HepG2 (cell line): ENCODE data around the gene FER1L5. TPM values are rescaled to one million over a fixed set of nuclear protein-coding genes. Genes with fewer than 3 reads are reported as not detected.

Source experiments
- AGO2 ChIP-seq: fragments of 200-400 bp; formaldehyde crosslinking; optimal IDR thresholded peaks from 2 replicates; pipeline ENCODE3; 2017; ENCODE audit warnings: mild to moderate bottlenecking, low read depth, low read length, moderate library complexity
- CC2D1A ChIP-seq: sonication (generic); formaldehyde crosslinking; IDR thresholded peaks from 2 replicates; pipeline ENCODE4 v1.8.1; 2023; ENCODE audit warnings: mild to moderate bottlenecking, missing genetic modification reagents
- CEBPG ChIP-seq: IDR thresholded peaks from 2 replicates; pipeline ENCODE4 v1.6.1; 2016
- CTCF ChIP-seq: sonication (generic); formaldehyde crosslinking; IDR thresholded peaks from 2 replicates; pipeline ENCODE4 v1.5.0; 2020; ENCODE audit warnings: mild to moderate bottlenecking, missing genetic modification reagents, moderate library complexity
- DDIT3 ChIP-seq: sonication (generic); formaldehyde crosslinking; IDR thresholded peaks from 2 replicates; pipeline ENCODE4 v1.4.0; 2020; ENCODE audit warnings: mild to moderate bottlenecking, missing genetic modification reagents
- DNMT1 ChIP-seq: sonication (generic); formaldehyde crosslinking; IDR thresholded peaks from 2 replicates; pipeline ENCODE4 v1.5.1; 2020; ENCODE audit warnings: mild to moderate bottlenecking, missing genetic modification reagents
- HMG20A ChIP-seq: IDR thresholded peaks from 2 replicates; pipeline ENCODE4 v1.6.1; 2016; ENCODE audit warnings: borderline replicate concordance
- HNRNPUL1 ChIP-seq: fragments of 200-400 bp; formaldehyde crosslinking; IDR thresholded peaks from 2 replicates; pipeline ENCODE4 v1.6.1; 2017; ENCODE audit warnings: low read depth, mild to moderate bottlenecking, low read length, moderate library complexity
- KDM5A ChIP-seq: fragments of 200-600 bp; sonication (generic); IDR thresholded peaks from 2 replicates; pipeline ENCODE4 v1.7.0; 2018; ENCODE audit warnings: antibody characterized with exemption, mild to moderate bottlenecking, low read length, borderline replicate concordance
- KDM5B ChIP-seq: sonication (generic); formaldehyde crosslinking; IDR thresholded peaks from 2 replicates; pipeline ENCODE4 v1.4.0; 2020; ENCODE audit warnings: missing genetic modification reagents, mild to moderate bottlenecking, borderline replicate concordance
- KLF6 ChIP-seq: IDR thresholded peaks from 2 replicates; pipeline ENCODE4 v1.8.0; 2016; ENCODE audit warnings: missing biosample characterization, missing genetic modification reagents
- MATR3 ChIP-seq: sonication (generic); formaldehyde crosslinking; IDR thresholded peaks from 2 replicates; pipeline ENCODE4 v1.4.0; 2020; ENCODE audit warnings: missing genetic modification reagents
- MIER2 ChIP-seq: IDR thresholded peaks from 2 replicates; pipeline ENCODE4 v1.6.1; 2016; ENCODE audit warnings: missing biosample characterization, missing genetic modification reagents
- MXD4 ChIP-seq: IDR thresholded peaks from 2 replicates; pipeline ENCODE4 v1.6.1; 2016; ENCODE audit warnings: mild to moderate bottlenecking, missing biosample characterization, missing genetic modification reagents
- RBM39 ChIP-seq: fragments of 200-400 bp; formaldehyde crosslinking; IDR thresholded peaks from one replicate; pipeline ENCODE4 v1.6.1; 2018; ENCODE audit warnings: antibody characterized with exemption, mild to moderate bottlenecking, low read depth, low read length; ENCODE audit not compliant: poor library complexity, severe bottlenecking
- REST ChIP-seq, 2 experiments: IDR thresholded peaks; 2 replicates each; pipeline ENCODE4 v1.6.1; 2011 to 2012; ENCODE audit warnings: low read length in 2 of 2, borderline replicate concordance in 1 of 2, low read depth in 1 of 2, mild to moderate bottlenecking in 1 of 2, moderate library complexity in 1 of 2
- RFX3 ChIP-seq: IDR thresholded peaks from 2 replicates; pipeline ENCODE4 v1.6.1; 2016; ENCODE audit warnings: missing biosample characterization, missing genetic modification reagents
- SIN3B ChIP-seq: fragments of 150-350 bp; IDR thresholded peaks from 2 replicates; pipeline ENCODE4 v1.6.1; 2014; ENCODE audit warnings: low read length
- TAF1 ChIP-seq: sonication (generic); formaldehyde crosslinking; IDR thresholded peaks from 2 replicates; pipeline ENCODE4 v1.4.0; 2020; ENCODE audit warnings: missing genetic modification reagents
- TBX3 ChIP-seq: fragments of 450-650 bp; IDR thresholded peaks from 2 replicates; pipeline ENCODE4 v1.6.1; 2017; ENCODE audit warnings: antibody characterized with exemption, mild to moderate bottlenecking, inconsistent platforms, borderline replicate concordance
- U2AF1 ChIP-seq: fragments of 200-400 bp; formaldehyde crosslinking; optimal IDR thresholded peaks from 2 replicates; pipeline ENCODE3; 2017; ENCODE audit warnings: mild to moderate bottlenecking, low read depth, low read length
- ZFP1 ChIP-seq: IDR thresholded peaks from 2 replicates; pipeline ENCODE4 v1.6.1; 2016
- ZMYM4 ChIP-seq: sonication (generic); formaldehyde crosslinking; IDR thresholded peaks from 2 replicates; pipeline ENCODE4 v1.8.1; 2023; ENCODE audit warnings: mild to moderate bottlenecking, missing genetic modification reagents
- ZNF513 ChIP-seq: sonication (generic); formaldehyde crosslinking; conservative IDR thresholded peaks from 2 replicates; pipeline ENCODE4 v1.5.0; 2020; ENCODE audit warnings: missing genetic modification reagents
- polyA plus RNA-seq, 8 experiments: library from polyadenylated mRNA; depleted of rRNA in 3 of 8; stranded (reverse) in 7 of 8; unstranded in 1 of 8; fragments of >200 nt; fragmentation: Illumina TruSeq in 4 of 8; extraction: Trizol in 4 of 8; gene quantifications; 2 replicates each; pipeline versions ENCODE4 v1.2.1 to v1.2.3, GENCODE V29; 2011 to 2016; ENCODE audit warnings: low read depth in 4 of 8, missing spikeins in 1 of 8, mixed read lengths in 1 of 8; ENCODE audit not compliant: insufficient read depth in 1 of 8
- total RNA-seq, 5 experiments: library from RNA; depleted of rRNA; stranded (reverse); fragments of >200 nt; fragmentation: Illumina TruSeq; extraction: Trizol; gene quantifications; 2 replicates each; pipeline ENCODE4 v1.2.3, GENCODE V29; 2016; ENCODE audit warnings: low read depth in 1 of 5

Gene FER1L5
- total and polyA plus RNA-seq, 2 of the 13 experiments (the other 11 are each of a cell fraction or from before 2014, with no cell fraction given): 0.02 to 0.08 TPM

- peak; percentile 81; the same call in 1 of the 2 replicates for TF ChIP-seq HMG20A (CRISPR knock-in tag)
- TF ChIP-seq CTCF (CRISPR knock-in tag): no peak; the same call in 1 of the 2 replicates
- TF ChIP-seq TBX3: no peak
- TF ChIP-seq ZMYM4: peak; percentile 86
- peak; percentile 93 for TF ChIP-seq CEBPG (CRISPR knock-in tag)
- TF ChIP-seq CC2D1A (CRISPR knock-in tag): no peak
- no peak for TF ChIP-seq ZNF513 (CRISPR knock-in tag)
- no peak; the same call in 1 of the 2 replicates for TF ChIP-seq KDM5B
- TF ChIP-seq HNRNPUL1: no peak
- no peak for TF ChIP-seq MIER2 (CRISPR knock-in tag)
- TF ChIP-seq DDIT3 (CRISPR knock-in tag): no peak
- TF ChIP-seq SIN3B: no peak
- TF ChIP-seq KLF6 (CRISPR knock-in tag): no peak
- TF ChIP-seq RFX3: no peak
- no peak for TF ChIP-seq AGO2
- no peak for TF ChIP-seq RBM39
- peak in 1 of 2 experiments; percentile 69; a peak in 1 of 4 replicates for TF ChIP-seq REST (IDR thresholded peaks at IDR 0.05; ENCODE audit: borderline replicate concordance in 1 of 2, low read depth in 1 of 2, low read length in 2 of 2)
- peak; percentile 86 for TF ChIP-seq ZFP1 (CRISPR knock-in tag)
- no peak; the same call in 1 of the 2 replicates for TF ChIP-seq KDM5A
- TF ChIP-seq MATR3 (CRISPR knock-in tag): no peak
- TF ChIP-seq U2AF1: no peak
- no peak for TF ChIP-seq MXD4
- TF ChIP-seq TAF1: peak; percentile 20; the same call in 1 of the 2 replicates
- TF ChIP-seq DNMT1 (CRISPR knock-in tag): no peak
These were observed 40.9 kb upstream of the FER1L5 start (continued) for GRCh38 chr2:96601382-96602292.
